HG03460 (cell line): ENCODE data around the gene CTCF.

Source experiments
- ATAC-seq: cut with Tn5 transposase; IDR thresholded peaks from one replicate; pipeline ENCODE4 v1.9.1; 2021; ENCODE audit not compliant: unreplicated experiment

Gene CTCF

GRCh38 chr16:67548265-67549126 is 13.8 kb upstream of the CTCF start:
- ATAC-seq: peak; percentile 38

GRCh38 chr16:67549240-67549639 is 13.1 kb upstream of the CTCF start:
- no peak for ATAC-seq

GRCh38 chr16:67549936-67550335 is 12.4 kb upstream of the CTCF start:
- ATAC-seq: no peak

- no peak for ATAC-seq
Observed at GRCh38 chr16:67551091-67551490, 11.2 kb upstream of the CTCF start.

GRCh38 chr16:67551972-67552371 is 10.4 kb upstream of the CTCF start:
- no peak for ATAC-seq

- ATAC-seq: no peak
Observed at GRCh38 chr16:67552476-67552875, 9.8 kb upstream of the CTCF start.

GRCh38 chr16:67555795-67556212 is 6.5 kb upstream of the CTCF start:
- no peak for ATAC-seq

- no peak for ATAC-seq
Observed at GRCh38 chr16:67558859-67559258, 3.5 kb upstream of the CTCF start.

GRCh38 chr16:67560827-67561342 is 1.4 kb upstream of the CTCF start:
- ATAC-seq: no peak

- ATAC-seq: no peak
Observed at GRCh38 chr16:67561501-67561823, 864 bp upstream of the CTCF start.

- peak; percentile 76 for ATAC-seq
Observed at GRCh38 chr16:67561824-67562525, 351 bp upstream of the CTCF start.

- ATAC-seq: peak; percentile 7
Observed at GRCh38 chr16:67562918-67563707, 787 bp downstream of the CTCF start.

GRCh38 chr16:67563708-67564468 is 1.6 kb downstream of the CTCF start:
- no peak for ATAC-seq

GRCh38 chr16:67565470-67566100 is 3.3 kb downstream of the CTCF start:
- ATAC-seq: no peak

GRCh38 chr16:67571464-67571863 is 9.1 kb downstream of the CTCF start:
- ATAC-seq: no peak

GRCh38 chr16:67571981-67572431 is 9.7 kb downstream of the CTCF start:
- no peak for ATAC-seq

GRCh38 chr16:67579686-67580085 is 17.4 kb downstream of the CTCF start:
- ATAC-seq: no peak

GRCh38 chr16:67580202-67580601 is 17.9 kb downstream of the CTCF start:
- ATAC-seq: no peak

- no peak for ATAC-seq
Observed at GRCh38 chr16:67593288-67593687, 31.0 kb downstream of the CTCF start.

- no peak for ATAC-seq
Observed at GRCh38 chr16:67593701-67594100, 31.4 kb downstream of the CTCF start.
